ENCODE measurements around the gene AGFG2.

GRCh38 chr7:100582041-100582579, 43.1 kb downstream of the AGFG2 start:
- TF ChIP-seq ZNF280B (CRISPR knock-in tag; IDR thresholded peaks at IDR 0.05; ENCODE audit: borderline replicate concordance) (no peak), CHD2 (IDR thresholded peaks at IDR 0.05; ENCODE audit: low read depth, low read length) (no peak), CTCF (CRISPR knock-in tag; IDR thresholded peaks at IDR 0.05) (no peak), FUBP1 (CRISPR knock-in tag; IDR thresholded peaks at IDR 0.05; ENCODE audit: borderline replicate concordance) (no peak), CSRNP1 (CRISPR knock-in tag; IDR thresholded peaks at IDR 0.05) (no peak), HCFC1 (IDR thresholded peaks at IDR 0.05; ENCODE audit: low read depth, low read length) (no peak), EZH2 (conservative IDR thresholded peaks at IDR 0.05; ENCODE audit: low read depth, low read length) (no peak), RFX5 (IDR thresholded peaks at IDR 0.05; ENCODE audit: low read depth, low read length) (no peak), HMGXB4 (CRISPR knock-in tag; IDR thresholded peaks at IDR 0.05; ENCODE audit: borderline replicate concordance in 1 of 2, low read depth in 1 of 2) (no peak)
